HG03108 (cell line): ENCODE results near the gene PLEKHB2.
"Not testable (repeated sequence)": the region's sequence is repeated elsewhere in the genome, so short reads cannot be mapped to it uniquely, and the experiment has no call there.

Experiments
- ATAC-seq: cut with Tn5 transposase; IDR thresholded peaks from one replicate; pipeline ENCODE4 v1.9.1; 2021; ENCODE audit warnings: moderate library complexity; ENCODE audit not compliant: unreplicated experiment

The PLEKHB2 gene

DNA sequence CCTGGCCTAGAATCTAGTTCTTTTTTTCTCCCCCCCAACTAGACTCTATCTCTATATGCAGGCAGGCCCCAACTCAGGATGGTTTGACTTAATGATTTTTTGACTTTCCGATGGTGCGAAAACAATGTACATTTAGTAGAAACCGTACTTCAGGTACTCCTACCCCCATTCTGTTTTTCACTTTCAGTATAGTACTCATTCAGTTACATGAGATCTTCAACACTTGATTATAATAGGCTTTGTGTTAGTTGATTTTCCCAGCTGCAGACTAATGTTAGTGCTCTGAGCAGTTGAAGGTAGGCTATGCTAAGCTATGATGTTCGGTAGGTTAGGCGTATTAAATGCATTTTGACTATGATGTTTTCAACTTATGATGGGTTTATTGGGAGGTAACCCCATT, 37.7 kb downstream of the PLEKHB2 start:
- ATAC-seq, result no peak

DNA sequence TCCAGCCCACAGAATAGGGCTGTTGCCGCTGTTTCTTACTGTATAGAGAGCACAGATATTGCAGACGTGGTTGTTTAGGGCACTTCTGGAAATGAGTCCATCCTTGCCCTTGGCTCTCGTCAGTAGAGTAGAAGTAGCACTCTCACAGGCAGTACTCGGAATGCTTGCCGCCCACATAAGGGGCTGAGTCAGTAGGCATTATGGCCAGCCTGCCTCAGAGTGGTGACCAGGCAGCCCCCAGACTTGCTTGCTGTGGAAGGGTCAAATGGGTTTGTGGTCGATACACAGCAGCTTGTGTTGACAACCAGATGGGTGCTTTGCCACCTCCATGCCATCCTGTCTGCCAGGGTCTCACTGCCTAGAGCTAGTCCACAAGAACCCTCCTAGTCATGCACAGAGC, 38.7 kb downstream of the PLEKHB2 start:
- no peak for ATAC-seq

DNA sequence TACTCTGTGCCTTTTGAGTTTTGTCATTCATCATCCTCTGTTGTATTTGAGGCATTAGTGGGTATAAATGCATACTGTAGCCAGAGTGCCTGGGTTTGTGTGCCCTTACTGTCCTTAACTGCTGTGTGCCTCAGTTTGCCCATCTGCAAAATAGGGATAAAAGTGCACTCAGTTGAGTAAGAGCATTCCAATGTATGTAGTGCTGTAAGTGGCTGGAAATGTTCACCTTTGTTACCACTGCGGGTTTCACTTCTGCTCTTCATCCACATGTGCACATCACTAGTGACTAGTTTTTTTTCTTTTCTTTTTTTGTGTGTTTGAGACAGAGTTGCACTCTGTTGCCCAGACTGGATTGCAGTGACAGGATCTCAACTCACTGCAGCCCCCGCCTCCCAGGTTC, 39.9 kb downstream of the PLEKHB2 start:
- peak; percentile 68 for ATAC-seq

DNA sequence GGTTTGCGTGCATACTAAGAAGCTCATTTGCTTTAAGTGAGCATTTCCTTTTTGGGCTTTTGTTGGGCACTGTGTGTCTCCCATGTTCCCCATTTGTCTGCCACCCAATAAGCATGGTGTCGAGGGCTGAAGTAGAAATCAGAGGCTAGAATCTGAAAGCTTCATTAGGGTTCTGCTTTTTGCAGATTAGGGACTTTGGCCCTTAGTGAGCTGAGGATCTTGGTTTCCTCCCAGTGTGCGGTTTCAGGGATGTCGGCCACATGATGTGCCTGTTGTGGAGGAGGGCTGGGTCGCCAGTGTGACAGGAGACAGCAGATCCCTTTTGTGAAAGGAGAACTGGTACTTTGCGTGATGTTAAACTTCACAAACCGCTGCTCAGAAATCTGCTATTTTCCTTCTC, 41.1 kb downstream of the PLEKHB2 start:
- no peak for ATAC-seq

DNA sequence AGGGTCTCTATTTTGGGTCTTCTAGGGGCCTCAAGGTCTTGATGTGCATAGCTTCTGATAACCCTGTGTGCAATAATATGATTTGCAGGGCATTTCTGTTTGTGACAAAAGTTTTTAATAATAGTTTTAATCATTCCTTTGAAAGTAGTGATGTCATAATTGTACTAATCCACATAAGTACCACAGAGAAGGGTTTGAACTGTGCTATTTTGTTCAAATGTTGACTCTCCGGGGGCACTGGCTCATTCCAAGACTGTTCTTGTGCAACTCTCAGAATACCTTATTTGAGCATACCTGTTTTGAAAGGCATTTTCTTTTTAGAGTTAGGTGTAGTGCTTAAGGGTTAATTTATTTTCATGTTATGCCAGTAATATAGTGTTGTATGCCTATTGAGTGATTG, 41.6 kb downstream of the PLEKHB2 start:
- ATAC-seq, result no peak

DNA sequence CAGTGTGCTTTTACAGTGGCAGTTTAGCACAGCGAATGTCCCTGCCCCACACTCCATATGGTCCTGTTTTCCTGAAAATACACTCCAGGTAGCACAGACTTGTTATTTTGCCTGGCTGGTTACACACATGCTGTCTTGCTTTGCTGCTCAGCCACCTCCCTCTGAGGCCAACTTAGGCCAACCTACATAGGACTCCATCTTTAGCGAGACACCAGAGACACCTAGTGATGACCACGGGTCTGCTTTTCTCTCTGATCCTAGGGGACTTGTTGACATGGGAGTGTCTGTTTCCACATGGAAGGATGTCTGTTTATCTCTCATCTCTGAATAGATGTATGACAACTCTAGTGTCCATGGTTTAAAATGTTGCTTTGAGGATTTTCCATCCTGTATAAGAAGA, 43.3 kb downstream of the PLEKHB2 start:
- no peak for ATAC-seq

DNA sequence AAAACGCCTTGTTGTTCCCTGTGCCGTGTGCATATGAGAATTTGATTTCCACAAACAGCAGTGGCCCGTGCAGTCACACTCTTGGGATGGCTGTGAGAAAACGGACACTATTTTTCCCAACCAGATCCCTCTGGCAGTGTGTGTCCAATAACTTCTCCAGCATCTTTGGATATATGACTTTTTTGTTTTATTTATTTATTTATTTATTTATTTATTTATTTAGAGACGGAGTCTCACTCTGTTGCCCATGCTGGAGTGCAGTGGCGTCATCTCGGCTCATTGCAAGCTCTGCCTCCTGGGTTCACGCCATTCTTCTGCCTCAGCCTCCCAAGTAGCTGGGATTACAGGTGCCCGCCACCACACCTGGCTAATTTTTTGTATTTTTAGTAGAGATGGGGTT, 45.0 kb downstream of the PLEKHB2 start:
- ATAC-seq, result not testable (repeated sequence)

DNA sequence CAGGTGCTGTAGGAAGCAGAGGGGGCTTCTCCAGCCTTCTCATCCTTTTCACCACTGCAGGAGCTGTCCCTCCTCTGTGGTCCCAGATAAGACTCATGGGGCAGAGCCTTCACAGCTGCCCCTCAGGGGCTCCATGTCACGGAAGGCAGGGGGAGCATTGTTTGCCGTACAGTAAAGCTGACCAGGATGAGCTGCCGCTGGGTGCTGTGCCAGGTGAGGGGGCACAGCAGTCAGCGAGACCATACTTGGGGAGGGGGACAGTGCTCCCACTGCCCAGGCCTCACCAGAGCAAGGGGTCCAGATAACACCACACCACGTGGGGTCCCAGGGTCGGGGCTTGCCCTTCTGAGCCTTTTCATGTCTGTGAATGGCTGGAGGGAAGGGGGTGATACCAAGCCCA, 46.3 kb downstream of the PLEKHB2 start:
- no peak for ATAC-seq

DNA sequence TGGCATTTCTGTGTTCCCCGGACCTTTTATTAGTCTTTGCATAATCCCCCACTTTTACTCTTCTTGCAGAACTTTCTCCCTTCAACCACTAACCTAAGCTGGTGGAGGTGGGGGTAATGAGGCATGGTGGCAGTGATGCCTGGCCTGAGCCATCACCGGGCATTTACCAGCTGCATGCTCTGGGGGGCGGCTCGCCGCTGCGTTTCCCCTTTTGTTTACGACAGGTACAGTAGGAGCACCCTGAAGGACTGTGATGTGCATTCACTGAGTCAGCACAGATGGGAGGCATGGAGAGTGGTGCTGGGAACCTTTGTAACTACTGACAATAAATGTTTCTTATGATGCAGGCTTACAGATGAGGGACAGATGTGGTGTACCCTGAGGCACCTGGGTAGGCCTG, 46.9 kb downstream of the PLEKHB2 start:
- ATAC-seq, result no peak

DNA sequence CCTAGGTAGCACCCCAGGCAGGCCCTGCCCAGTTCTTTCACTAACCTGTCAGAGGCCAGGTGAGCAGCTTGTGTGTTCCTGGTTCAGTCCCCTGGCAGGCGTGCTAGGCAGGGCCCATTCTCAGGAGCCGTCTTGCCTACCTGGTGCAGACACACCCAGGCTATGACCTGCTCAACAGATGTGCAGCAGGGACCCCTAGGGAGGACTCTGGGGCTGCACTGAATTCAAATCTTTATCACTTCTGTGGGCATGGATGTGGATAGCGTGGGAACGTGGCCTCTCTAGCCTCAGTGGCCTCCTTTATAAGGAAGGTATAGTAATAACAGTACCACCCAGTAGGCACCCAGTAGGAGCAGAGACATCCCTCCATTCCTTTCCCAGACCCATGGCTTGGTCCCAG, 48.4 kb downstream of the PLEKHB2 start:
- ATAC-seq, result no peak

DNA sequence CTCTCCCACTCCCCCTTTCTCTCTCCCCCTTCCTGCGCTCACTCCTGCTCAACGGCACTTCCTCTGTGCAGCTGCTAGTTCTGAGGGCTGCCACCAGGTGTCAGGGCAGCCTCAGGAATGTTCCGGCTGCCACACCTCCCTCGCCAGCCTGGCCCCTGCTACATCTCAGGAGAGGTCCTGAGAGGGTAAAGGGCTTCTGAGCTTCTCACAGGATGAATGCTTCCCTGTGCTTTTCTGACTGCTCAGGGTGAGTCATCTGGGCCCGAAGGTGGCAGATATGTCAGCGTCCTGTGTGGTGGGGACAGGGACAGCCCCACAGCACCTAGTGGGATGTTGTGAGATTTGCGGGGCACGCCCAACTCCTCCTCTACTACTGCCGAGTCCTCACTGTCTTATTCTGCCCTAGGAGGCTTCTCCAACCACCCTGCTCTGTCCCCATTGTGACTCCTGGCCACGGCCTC, 49.0 kb downstream of the PLEKHB2 start:
- ATAC-seq, result peak; percentile 90

DNA sequence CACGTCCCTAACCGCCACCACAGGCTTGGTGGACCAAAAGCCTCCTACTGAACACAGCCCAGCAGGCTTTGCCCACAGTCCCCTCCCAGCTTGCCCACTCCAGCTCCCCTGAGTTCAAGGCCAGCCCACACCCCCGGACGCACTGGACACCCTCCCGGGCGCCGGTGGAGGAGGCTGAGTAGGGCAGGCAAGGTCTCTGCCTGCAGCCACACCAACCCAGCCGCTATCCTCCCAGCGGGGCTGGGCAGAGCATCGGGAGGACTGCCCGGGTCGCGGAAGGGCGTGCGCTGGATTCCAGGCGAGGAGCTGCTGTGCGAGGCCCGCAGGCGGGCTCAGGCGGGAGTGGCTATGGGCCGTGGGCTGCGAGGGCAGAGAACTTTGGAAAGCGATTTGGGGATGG, 49.5 kb downstream of the PLEKHB2 start:
- ATAC-seq, result no peak

DNA sequence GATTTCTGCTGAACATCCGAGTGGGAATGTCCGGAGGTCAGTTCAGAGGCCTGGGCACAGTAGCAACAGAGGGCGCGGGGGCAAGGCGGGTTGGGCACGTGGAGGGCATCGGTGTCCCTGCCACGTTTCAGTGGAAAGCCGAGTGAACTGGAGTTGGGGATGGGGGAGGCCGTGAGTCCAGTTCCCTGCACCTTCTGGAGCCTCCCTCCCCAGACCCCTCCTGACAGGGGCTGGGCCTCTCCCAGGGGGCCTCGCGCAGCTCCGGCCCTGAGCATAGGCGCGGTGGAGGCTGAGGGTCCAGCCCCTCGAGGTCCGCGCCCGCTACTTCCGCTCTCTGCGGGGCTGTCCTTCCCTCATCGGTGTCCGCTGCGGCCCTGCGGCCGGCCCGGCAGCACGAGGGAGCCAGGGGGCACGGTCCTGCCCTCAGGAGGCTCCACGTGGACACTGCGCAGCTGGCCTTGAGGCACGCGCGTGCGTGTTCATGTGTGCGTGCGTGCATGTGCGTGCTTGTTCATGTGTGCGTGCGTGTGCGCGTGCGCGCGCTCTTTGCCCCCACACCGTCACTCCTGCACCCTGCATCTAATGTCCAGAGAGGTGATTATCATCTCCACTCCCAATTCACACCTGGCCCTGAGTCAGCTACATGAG, 50.2 kb downstream of the PLEKHB2 start:
- no peak for ATAC-seq

DNA sequence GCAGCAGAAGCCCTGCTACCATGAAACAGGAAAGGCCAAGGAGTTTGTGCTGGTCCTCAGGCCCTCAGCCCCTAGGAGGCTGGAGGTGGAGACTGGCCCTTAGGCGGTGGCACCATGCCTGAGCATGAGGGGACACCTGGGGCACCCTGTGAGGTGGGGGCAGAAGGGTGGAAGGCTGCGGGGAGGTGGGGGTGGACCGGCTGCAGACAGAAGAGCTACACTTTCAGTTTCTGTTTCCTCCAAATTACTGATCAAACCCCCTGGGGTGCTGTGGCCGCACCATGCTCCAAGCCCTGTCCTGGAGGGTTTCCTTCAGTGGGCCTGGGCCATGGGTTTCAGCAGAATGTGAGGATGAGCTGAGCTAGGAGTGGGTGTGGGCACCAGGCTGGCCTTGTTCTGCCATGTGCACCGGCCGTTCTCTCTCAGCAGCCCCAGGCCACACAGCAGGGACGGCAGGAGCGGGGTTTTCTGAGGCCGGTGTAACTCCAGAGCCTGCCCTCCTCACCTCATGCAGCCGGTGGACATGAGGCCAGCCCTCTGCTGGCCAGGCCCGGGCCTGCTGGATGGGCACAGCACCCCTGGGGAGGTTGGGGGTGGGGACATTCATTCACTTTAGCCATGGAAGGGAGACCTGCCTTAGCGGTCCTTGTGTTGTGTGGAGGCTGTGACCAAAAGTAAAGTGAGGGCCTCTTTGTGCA, 51.5 kb downstream of the PLEKHB2 start:
- no peak for ATAC-seq

DNA sequence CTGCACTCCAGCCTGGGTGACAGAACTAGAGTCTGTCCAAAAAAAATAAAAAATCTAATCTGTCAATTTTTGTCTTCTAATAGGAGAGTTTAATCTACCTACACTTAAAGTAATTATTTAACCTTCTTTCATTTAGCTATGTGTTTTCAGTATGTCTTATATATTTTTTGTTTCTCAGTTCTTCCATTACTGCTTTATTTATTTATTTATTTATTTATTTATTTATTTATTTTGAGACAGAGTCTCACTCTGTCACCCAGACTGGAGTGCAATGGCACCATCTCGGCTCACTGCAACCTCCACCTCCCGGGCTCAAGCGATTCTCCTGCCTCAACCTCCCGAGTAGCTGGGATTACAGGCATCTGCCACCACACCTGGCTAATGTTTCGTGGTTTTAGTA, 60.4 kb downstream of the PLEKHB2 start:
- ATAC-seq, result not testable (repeated sequence)

DNA sequence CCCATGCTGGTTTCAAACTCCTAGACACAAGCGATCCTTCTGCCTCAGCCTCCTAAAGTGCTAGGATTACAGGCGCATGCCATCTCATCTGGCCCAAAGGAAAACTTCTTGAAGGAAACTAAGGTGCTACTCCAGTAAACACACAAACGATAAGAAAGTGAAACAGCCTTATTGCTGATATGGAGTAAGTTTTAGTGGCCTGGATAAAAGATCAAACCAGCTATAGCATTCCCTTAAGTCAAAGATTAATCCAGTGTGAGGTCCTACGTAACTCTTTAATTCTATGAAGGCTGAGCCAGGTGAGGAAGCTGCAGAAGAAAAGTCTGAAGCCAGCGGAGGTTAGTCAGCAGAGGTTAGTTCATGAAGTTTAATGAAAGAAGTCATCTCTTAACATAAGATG, 63.4 kb downstream of the PLEKHB2 start:
- ATAC-seq, result no peak

DNA sequence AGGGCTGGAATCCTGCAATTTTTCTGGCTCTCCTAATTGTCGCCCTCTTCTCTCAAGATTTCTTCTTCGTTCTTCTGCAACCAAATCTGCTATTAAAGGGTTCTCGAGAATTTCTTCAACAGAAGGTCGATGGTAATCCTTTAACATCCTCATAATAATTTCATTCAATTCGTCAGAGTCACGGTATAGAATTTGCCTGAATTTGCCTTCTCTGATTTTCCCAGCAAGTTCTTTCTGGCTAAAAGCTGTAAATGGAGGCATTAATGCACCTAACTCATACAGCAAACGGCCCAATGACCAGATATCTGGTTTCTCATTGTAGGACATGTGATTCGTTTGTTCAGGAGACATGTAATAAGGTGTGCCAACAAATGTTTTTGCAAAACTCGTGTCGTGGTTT, 72.9 kb downstream of the PLEKHB2 start:
- not testable (repeated sequence) for ATAC-seq

DNA sequence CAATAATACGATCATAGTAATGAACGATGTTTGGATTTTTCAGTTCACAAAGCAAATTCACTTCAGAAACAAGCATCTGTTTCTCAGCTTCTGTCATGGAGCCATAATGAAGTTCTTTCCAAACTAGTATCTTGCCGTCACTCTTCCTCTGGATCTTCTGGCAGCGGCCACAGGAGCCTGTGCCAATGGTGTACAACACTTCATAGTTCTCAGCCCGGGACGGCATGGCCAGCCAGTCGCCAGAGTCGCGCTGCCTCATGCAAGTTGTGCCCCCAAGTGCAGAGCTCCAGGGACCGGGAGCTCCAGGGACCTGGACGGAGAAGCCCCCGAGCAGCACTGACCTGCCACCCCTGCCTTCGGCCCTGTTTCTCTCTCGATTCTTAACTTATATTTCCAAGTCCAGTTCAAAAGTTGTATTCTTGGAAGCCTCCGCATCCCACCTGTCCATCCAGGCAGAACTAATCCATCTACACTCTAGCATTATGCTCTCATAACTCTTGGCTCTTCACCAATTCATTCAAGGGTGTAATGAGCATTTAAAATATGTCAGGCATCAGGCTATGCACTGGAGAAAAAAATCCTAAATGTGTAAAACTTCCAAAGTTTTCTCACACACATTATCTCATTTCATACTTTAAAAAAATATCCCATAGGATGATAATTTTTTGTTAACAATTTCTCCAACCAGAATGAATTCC, 73.7 kb downstream of the PLEKHB2 start:
- not testable (repeated sequence) for ATAC-seq

DNA sequence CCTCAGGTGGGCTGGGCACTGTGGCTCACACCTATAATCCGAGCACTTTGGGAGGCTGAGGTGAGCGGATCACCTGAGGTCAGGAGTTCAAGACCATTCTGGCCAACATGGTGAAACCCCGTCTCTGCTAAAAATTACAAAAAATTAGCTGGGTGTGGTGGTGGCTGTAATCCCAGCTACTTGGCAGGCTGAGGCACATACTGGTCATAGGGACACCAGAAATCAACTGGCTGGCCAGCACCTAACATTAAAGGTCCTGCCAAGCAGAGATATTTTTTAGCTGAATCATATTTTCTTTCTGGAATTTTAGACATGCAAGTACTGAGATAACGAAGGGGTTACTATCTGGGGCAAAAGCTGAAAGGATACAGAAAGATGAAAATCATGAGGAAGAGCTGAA, 76.3 kb downstream of the PLEKHB2 start:
- not testable (repeated sequence) for ATAC-seq

DNA sequence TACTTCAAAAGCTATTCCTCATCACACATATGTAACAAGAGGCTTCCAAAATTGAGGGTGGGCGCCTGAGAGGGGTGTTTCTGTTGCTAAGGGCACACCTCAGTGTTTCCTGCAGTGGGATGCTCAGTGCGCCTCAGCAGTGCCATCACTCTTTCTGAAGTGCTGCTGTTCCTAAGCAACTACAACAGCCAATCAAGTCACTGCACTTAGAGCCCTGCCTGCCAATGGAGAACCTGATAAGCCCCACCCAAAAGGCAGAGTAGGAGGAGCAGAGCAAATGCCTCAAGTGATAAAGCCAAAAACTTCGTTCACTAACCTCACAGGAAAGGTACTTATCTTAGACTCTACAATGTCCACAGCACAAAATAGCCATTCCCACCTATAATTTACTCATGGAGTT, 88.3 kb downstream of the PLEKHB2 start:
- ATAC-seq, result not testable (repeated sequence)

DNA sequence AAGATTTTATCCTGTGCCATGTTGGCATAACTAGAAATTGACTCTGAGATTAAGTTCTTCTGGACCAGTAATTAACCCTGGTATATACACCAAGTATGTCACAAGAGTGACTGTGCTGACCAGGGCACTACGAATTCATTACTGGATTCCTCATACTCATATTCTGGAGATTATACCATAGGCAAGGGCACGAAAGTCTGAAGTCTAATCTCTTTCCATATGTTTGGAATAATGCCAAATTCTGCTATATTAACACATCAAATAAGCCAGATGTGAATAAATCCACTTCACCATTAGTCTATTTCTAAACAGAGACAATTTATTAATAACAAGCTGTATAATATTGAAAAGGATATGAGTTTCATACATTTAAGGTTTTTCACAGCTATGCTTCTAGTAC, 91.0 kb downstream of the PLEKHB2 start:
- ATAC-seq, result not testable (repeated sequence)
